HG03457 (cell line): ENCODE data around the gene ARID4B.

ENCODE experiments used
- ATAC-seq: cut with Tn5 transposase; IDR thresholded peaks from one replicate; pipeline ENCODE4 v1.9.1; 2021; ENCODE audit warnings: moderate number of reproducible peaks; ENCODE audit not compliant: unreplicated experiment

The ARID4B gene

DNA sequence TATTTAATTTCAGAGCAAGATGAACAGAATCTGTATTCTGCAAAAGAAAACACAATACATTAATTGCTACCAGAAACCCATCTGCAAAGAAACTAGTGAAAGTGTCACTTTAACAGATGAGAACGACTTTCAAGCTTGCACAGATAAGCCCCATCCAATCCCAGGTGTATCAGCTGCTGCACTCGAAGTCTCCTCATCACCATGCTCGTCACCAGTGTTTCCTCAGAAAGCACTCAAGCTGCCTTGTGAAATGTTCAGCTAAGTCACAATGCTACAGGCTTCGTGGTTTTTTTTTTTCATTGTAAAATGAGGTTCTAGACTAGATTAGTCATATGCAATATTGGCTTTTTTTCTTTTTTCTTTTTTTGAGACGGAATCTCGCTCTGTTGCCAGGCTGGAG, 196.0 kb downstream of the ARID4B start:
- no peak for ATAC-seq

DNA sequence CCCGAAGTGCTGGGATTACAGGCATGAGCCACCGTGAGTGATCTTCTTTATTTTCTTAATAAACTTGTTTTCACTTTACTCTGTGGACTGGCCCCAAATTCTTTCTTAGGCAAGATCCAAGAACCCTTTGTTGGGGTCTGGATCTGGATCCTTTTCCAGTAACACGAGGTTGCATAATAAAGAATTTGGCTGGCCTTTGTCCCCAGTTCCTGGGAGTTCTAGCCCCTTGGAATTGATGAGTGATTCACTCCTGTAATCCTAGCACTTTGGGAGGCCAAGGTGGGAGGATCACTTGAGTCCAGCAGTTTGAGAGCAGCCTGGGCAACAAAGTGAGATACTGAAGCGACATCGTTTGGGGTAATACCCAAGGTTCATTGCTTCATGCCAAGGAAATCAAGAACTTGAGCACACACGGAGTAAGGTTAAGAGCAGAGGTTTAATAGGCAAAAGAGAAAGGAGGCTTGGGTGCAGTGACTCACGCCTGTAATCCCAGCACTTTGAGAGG, 197.2 kb downstream of the ARID4B start:
- no peak for ATAC-seq

DNA sequence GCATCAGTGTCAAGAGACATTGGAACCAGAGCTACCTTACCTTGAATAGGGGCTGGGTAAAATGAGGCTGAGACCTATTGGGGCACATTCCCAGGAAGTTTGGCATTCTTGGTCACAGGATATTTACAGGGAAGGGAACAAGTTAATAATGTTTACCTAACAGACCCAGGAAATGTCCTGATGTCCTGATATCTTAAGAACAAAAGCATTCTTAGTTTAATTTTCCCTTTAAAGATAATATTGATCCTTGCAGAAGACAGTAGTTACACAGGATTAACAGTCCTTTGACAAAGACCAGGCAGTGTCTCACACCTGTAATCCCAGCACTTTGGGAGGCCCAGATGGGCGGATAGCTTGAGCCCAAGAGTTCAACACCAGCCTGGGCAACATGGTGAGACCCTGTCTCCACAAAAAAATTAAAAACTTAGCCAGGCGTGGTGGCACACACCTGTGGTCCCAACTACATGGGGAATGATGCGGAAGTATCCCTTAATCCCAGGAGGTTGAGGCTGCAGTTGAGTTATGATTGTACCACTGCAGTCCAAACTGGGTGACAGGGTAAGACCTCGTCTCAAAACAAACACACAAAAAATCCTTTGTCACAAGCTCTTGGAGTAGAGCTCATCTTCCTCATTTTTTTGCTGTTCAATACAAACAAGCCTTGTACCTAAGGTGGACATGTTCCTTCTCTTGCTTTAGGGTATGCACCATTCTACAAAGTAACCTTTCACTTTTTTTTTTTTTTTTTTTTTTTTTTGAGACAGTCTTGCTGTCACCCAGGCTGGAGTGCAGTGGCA, 198.0 kb downstream of the ARID4B start:
- ATAC-seq = no peak

DNA sequence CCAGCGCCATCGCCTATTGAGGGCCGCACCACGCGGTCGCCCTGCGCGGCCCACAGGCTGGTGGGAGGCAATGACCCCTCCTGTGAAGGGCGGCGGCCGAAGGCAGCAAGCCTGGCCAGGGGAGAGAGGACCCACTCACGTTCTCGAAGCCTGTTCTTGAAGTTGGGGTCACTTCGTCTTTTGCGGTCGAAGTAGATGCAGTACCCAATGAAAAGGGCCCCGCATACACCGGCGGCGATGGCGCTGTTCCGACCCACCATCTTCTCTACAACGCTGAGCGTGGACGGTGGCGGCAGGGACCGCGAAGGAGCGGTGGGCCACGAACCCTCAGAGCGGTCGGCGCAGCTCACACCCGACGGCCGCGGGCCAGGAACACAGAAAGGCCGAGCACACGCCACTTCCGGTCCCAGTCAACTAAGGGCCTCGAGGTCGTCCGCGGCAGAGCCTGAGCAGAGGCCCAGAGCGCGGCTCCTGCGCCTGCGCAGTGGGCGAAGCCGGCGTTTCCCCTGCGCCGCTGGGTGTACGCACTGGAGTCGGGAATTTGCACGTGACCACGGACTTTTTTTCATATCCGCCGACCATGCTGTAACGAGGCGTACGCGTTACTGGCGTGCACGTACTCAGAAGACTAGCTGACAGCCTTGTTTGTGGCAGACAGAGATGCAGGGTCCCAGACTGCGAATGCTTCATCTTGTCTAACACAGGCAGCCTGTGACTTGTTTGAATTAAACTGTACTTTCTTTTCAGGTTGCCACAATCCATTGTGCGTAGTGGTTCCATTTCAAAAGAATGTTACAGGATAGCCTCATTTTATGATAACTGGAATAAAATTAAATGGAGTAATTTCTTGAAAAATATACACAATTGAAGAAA, 199.3 kb downstream of the ARID4B start, which contains the start of gene TOMM20:
Gene TOMM20 (minus strand): TSS at position 382 of the 873 bp plus-strand sequence. CDS start 122 bp downstream, at position 260.
- peak; percentile 91 for ATAC-seq

DNA sequence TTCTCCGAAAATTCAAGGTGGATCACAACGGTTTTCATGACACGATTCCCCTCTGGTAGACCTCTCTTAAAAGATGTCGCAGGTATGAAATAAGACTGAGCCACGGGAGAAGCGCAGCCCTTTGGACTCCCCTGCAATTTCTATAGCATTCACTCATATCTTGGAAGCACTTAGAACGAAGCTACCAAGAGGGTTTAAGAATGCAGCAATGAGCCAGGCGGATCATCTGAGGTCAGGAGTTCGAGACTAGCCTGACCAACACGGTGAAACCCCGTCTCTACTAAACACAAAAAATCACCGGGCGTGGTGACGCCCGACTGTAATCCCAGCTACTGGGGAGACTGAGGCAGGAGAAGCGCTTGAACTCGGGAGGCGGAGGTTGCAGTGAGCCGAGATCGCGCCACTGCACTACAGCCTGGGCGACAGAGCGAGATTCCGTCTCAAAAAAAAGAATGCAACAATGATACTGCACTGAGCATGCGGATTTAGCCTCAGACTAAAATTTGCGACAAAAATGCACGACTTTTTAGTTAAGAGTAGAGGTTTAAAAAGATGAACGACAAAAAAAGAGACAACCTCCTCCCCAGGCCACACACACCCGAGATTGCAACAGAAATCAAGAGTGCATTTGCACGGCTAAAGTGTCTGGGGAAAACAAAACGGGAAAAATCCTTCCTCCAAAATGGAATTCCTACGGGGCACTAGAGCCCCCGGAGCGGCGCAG, 200.1 kb downstream of the ARID4B start:
- ATAC-seq = no peak

DNA sequence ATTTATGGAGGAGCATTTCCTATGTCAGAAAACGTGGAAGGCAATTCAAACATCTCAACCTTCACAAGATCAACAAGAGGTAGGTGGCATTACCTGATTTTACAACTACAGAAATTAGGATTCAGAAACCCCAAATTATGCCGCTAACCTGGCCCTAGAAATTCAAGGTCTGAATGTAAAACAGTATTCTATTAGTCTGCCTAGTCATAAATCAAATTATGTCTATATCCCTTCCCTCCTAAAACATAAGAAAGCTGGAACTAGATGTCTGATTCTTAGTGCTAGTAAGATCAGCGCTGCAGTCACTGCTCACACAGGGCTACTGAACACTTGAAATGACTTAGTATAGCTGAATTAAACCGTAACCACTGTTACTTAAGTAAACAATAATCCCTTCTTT, 200.8 kb downstream of the ARID4B start:
- ATAC-seq = no peak

DNA sequence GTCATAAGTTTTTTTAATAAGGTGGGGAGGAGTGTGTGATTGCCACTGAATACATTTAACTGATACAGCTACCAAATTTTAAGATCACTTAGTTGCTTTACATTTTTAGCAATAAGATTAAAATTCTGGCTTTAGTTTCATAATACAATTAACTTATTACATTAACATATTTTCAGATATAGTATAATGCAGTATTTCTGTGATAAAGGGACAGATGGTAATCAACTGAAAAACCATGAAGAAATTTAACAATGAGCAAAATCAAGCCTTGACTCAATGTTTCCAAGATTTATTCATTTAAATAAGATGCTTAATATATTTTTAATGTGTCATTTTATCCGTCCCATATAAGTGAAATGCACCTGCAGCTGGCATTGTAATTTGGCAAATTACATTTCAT, 203.3 kb downstream of the ARID4B start:
- no peak for ATAC-seq

DNA sequence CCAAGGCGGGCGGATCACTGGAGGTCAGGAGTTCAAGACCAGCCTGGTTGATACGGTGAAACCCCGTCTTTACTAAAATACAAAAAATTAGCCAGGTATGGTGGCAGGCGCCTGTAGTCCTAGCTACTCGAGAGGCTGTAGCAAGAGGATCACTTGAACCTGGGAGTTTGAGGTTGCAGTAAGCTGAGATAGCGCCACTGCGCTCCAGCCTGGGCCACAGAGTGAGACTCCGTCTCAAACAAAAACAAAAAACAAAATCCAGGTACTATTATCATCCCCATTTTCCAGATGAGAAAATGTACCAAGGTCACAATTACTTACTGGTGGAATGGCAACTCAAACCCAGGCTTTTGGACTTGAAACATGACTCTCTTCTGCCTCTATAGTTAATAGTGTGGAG, 203.9 kb downstream of the ARID4B start:
- ATAC-seq = no peak

DNA sequence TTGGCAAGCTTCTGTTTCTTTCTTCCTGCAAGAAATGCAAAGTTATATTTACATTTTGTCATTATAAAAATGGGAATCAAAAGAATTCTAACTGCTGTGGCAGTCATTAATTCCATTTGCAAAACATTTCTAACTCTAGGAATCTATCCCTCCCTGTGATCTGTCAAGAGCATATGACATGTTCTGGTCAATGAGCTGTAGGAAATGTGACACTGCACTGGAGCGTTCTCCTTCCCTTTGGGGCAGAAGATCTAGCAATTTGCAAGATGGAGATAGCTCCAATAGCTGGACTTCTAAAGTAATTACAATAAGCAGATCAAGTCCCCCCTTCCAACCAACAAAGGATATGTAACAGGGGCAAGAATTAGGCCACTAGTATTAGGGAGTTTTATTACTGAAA, 205.6 kb downstream of the ARID4B start:
- ATAC-seq = no peak
